GM12874 (cell line): ENCODE data around the gene AP3S1.

Source experiments
- CTCF ChIP-seq: IDR thresholded peaks from 2 replicates; pipeline ENCODE4 v1.5.1; 2011; ENCODE audit warnings: low read depth, mild to moderate bottlenecking, control low read depth, low read length, moderate library complexity; ENCODE audit not compliant: insufficient read depth

The AP3S1 gene

GRCh38 chr5:115920171-115920725, 78.5 kb downstream of the AP3S1 start:
- TF ChIP-seq CTCF = no peak

GRCh38 chr5:115930630-115931337, 89.0 kb downstream of the AP3S1 start:
- TF ChIP-seq CTCF = no peak

- no peak for TF ChIP-seq CTCF
These were observed 91.3 kb downstream of the AP3S1 start for GRCh38 chr5:115932991-115933390.

GRCh38 chr5:115934388-115934974, 92.7 kb downstream of the AP3S1 start:
- no peak for TF ChIP-seq CTCF

- no peak for TF ChIP-seq CTCF
These were observed 94.3 kb downstream of the AP3S1 start for GRCh38 chr5:115936031-115936430.

GRCh38 chr5:115939059-115939458, 97.3 kb downstream of the AP3S1 start:
- TF ChIP-seq CTCF = no peak

- no peak for TF ChIP-seq CTCF
These were observed 98.5 kb downstream of the AP3S1 start for GRCh38 chr5:115940080-115940810.
